GM12878 (cell line): Measurements from ENCODE around the gene SLC25A28.

ENCODE experiments used
- EZH2 ChIP-seq: IDR thresholded peaks from 2 replicates; pipeline ENCODE4 v1.6.1; 2012; ENCODE audit warnings: low read depth, mild to moderate bottlenecking, control low read depth, inconsistent platforms, low read length, borderline replicate concordance; ENCODE audit not compliant: control insufficient read depth
- ZBED1 ChIP-seq: IDR thresholded peaks from 2 replicates; pipeline ENCODE4 v1.6.1; 2016; ENCODE audit warnings: borderline replicate concordance

- no peak for TF ChIP-seq EZH2
- TF ChIP-seq ZBED1: no peak
These were observed 41.1 kb upstream of the SLC25A28 start for GRCh38 chr10:99661377-99661763.
